GM12892 (cell line): ENCODE results near the gene PDZRN3.
A peak's percentile ranks its signal among the peaks of the same experiment; 100 is the strongest.

ENCODE experiments used
- DNase-seq: peaks from one replicate; pipeline ENCODE4 v3.0.0; 2011; ENCODE audit not compliant: insufficient read length
- FAIRE-seq: peaks from 2 replicates; lab custom pipeline; 2011; peaks lifted over from hg19 to GRCh38; lab: Jason Lieb, UNC
- POLR2A ChIP-seq: IDR thresholded peaks from 2 replicates; pipeline ENCODE4 v1.6.1; 2011; ENCODE audit warnings: low read depth, low read length, control low read depth
- POLR2AphosphoS5 ChIP-seq: IDR thresholded peaks from 2 replicates; pipeline ENCODE4 v1.6.1; 2011; ENCODE audit warnings: low read depth, low read length, control low read depth
- TAF1 ChIP-seq: IDR thresholded peaks from 2 replicates; pipeline ENCODE4 v1.6.1; 2011; ENCODE audit warnings: low read depth, mild to moderate bottlenecking, control low read depth, low read length, borderline replicate concordance

Gene PDZRN3

DNA sequence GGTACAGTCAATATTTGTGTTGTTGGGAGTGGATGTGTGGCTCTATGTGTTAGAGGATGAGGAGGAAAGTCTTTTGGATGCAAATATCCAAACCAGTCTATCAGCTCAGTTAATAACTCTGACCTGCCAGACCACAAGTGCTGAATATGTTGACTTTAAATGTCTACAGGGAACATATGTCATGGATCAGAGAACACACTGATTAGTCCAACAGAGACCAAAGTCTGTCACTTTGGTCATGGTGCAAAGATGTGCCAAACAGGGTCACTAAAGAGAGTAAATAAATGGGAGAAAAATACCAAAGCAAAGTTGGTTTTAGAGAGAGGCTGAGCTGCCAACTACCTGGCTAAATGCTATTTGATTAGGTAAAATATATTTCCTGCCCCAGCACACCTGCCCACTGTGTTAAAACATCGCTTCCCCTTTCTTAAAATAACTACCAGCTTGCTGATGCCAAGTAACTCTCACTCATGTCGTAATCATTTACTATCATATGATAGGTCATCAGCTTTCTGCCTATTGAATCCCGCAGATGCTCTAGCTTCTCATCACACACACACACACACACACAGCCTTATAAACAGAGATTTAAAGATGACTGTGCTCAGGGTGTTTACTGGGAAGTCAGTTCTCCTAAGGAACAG is 173.3 kb downstream of the PDZRN3 start:
- TF ChIP-seq POLR2A, result no peak
- TF ChIP-seq POLR2AphosphoS5, result no peak
- no peak for TF ChIP-seq TAF1
- DNase-seq (no peak), FAIRE-seq (peak; percentile 79)

DNA sequence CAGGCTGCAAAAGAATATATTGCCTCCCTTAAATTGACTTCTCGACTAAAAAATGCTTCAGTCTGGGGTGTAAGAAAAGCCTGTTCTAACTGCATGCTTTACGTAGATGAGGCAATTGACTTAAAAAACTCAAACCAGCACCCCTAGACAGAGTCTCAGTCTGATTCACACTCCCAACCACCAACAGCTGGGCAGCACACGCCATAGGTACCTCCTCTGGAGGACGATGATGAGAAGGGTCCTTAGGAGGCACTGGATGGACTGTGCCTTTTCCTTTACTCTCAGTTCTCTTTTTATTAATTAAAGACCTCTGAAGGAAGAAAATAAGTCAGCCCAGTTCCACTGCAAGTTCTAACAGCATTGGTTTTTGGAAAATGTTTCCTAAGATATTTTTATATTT is 175.0 kb downstream of the PDZRN3 start:
- FAIRE-seq (no peak), DNase-seq (no peak)
- no peak for TF ChIP-seq TAF1
- TF ChIP-seq POLR2A, result no peak
- TF ChIP-seq POLR2AphosphoS5, result no peak

DNA sequence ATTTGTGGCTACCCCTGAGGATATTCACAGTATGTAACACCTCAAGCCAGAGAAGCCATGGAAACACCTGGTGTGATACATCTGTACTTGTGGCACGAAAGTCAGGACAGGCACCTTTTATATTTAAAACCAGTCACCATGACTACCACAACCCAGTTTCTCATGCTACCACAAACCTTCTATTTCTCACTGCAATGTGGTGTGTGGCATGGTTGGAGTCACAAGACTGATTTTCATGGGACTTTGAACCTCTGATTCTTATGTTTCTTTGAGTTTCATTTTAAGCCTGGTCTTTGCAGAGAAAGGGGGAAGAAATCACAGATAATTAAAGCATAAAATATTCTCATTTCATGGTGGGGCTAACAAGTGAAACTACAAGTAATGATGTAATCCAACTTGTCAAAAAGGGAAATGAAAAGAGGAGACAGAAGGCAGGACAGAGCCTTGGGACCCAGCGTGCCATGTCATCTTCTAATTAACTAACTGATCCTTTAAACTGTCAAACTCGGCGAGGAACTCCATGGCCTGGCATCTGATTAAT is 175.9 kb downstream of the PDZRN3 start:
- TF ChIP-seq POLR2A (no peak), POLR2AphosphoS5 (no peak), TAF1 (no peak)
- DNase-seq (peak; percentile 12), FAIRE-seq (peak; percentile 83)

DNA sequence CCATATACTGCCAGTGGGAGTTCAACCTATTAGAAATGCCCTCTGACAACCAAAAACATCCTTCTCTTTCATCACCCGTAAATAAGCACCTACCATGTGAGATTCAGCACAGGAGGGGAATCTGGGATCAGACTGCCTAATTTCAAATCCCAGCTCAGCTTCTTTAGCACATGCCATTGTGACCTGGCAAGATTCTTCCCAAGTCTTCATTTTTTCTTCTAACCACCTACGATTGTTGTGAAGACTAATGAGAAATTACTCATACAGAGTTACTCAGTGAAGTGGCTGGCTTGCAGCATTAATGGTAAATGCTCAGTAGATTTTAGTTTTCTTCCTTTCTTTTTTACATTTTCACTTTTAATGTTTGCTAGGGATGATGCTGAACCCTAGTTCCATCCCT is 176.7 kb downstream of the PDZRN3 start:
- no peak for DNase-seq
- TF ChIP-seq POLR2A (no peak), TAF1 (no peak), POLR2AphosphoS5 (no peak)
- peak; percentile 42 for FAIRE-seq

DNA sequence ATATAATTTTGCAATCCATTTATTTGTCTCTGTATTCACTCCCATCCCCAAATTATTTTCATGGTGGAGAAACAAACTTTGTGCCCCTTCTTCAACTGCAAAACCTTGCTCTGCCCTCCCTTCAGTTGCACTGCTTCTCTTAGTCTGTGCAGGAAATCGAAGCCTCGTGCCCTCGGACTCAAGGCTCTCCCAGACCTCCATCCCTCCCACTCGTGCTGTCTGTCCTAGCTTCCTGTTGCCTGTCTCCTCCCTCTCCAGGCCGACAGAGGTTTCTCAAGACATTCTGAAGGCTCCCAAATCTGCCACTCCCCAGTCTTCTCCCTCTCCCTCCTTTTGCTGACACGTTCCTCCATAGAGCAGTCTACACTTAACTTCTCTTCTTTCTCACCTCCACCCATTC is 177.6 kb downstream of the PDZRN3 start:
- FAIRE-seq, result peak; percentile 74
- no peak for TF ChIP-seq POLR2A
- no peak for TF ChIP-seq TAF1
- no peak for TF ChIP-seq POLR2AphosphoS5
- DNase-seq, result no peak

DNA sequence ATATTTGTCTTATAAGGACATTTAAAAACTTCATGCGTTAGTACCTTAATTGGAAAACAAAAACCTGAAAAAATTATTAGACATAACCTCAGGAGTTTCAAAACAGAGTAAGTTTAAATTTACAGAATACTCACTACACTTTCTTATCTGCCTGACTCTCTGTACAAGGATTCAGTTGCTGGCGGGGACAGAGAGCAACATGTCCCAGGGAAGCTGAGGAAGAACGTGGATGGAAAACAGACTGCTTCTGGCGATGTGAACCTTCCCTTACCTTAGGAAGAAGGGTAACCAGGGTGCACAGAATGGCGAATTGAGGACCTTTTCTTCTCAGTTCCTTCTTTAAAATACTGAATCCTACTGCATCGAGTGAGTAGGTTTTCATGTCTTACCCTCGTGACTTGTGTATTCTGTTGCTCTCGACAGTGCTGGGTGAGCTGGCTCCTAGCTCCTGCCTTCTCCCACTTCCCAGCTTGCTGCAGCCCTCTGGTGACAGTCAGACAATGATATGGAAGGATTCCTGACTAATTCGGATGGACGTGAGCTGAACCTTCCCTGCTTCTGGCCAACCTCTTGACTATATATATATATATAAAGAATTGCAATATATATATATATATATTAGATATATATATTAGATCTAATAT is 178.2 kb downstream of the PDZRN3 start:
- FAIRE-seq, result peak; percentile 60
- DNase-seq, result no peak
- no peak for TF ChIP-seq POLR2A
- no peak for TF ChIP-seq POLR2AphosphoS5
- TF ChIP-seq TAF1, result no peak

DNA sequence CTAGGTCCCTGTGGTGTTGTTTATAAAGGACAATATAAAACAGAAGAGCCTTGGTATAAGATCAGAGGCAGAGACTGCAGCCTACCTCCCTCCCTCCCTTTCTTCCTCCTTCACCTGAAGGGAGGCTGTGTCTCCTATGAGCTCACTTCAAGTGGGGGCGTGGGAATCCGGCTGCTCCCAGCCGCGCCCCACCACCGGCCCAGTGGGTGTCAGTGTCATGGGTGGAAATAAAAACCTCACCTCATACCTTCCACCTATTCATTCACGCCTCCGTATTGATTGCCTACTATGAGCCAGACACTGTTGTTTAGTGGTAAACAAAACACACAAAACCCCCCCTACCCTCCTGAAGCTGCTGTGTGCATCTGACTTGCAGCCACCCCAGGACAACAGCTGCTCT is 181.9 kb downstream of the PDZRN3 start:
- TF ChIP-seq TAF1 (no peak), POLR2AphosphoS5 (no peak), POLR2A (no peak)
- no peak for DNase-seq
- FAIRE-seq, result no peak

DNA sequence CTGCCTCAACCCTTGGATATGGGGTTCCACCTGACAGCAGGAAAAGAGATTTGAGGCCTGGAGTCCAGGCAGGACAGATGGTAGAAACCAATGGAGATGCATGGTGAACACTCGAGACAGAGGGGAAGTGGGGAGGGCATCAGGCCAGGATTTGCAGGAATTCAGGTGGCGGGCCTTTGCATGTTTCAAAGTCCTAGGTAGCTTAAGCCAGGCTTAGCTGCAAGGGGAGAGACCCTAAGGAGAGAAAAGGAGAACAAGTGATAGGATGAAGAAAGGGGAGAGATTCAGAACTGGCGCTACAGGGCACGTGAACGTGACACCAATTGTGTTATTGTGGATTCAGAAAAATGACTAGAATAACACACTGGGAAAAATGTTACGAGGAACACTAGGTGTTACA is 182.6 kb downstream of the PDZRN3 start:
- TF ChIP-seq POLR2AphosphoS5 (no peak), POLR2A (no peak), TAF1 (no peak)
- FAIRE-seq, result no peak
- DNase-seq, result no peak

DNA sequence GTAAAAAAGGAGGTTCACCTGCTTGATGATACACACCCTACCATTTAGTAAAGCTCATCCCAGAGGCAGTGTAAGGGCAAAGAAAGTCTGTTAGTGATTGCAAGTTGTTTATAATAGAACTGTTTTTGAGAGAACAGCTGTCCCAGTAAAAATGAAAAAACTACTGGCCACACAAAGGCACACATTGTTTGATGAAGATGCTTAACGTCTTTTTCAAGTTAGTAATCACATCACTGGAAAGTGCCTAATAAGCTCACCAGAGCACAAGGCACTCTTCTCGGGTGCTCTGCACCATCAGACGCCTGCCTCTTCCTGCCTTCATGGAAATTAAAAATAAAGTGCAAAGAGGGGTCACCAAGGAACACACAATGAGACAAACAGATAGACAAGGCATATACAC is 186.9 kb downstream of the PDZRN3 start:
- FAIRE-seq (no peak), DNase-seq (no peak)
- no peak for TF ChIP-seq POLR2AphosphoS5
- no peak for TF ChIP-seq TAF1
- TF ChIP-seq POLR2A, result no peak

DNA sequence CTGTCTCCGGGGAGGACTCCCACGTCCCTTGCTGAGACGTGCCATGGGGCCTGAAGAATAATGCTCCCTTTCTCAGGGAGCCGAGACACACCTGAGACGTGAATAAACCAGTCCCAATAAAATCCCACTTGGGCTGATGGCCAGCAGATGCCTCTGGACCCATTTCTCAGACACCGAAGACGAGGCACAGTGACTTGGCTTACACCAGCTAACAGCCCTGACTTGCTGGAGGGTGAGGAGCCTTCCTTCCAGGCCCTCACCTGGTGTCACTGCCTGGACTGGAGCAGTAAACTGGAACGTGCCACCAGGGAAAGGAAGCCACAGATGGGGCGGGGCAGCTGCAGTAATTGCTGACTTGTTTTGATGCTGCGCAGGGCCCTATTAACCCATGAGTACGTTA is 189.7 kb downstream of the PDZRN3 start:
- FAIRE-seq, result no peak
- TF ChIP-seq POLR2A (no peak), TAF1 (no peak), POLR2AphosphoS5 (no peak)

DNA sequence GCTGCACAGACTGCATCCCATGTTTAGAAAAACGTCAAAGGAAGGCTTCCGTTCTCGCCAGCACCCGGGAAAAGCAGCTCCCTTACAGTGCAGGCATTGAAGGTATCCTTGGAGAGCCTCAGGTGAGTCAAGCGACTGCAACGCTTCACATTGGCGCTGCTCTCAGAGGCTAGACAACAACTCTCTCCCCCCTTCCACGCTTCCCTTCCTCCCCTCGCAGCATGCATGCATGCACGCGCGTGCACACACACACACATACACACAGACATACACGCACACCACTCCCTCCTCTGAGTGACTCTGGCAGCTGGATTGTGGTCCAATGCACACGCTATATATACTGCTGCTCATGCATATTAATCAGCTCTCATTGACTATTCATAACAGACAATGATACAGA is 191.1 kb downstream of the PDZRN3 start:
- FAIRE-seq (no peak), DNase-seq (no peak)
- TF ChIP-seq POLR2A (no peak), TAF1 (no peak), POLR2AphosphoS5 (no peak)

More for the DNA sequence above, 189.7 kb downstream of the PDZRN3 start:
- no peak for DNase-seq

DNA sequence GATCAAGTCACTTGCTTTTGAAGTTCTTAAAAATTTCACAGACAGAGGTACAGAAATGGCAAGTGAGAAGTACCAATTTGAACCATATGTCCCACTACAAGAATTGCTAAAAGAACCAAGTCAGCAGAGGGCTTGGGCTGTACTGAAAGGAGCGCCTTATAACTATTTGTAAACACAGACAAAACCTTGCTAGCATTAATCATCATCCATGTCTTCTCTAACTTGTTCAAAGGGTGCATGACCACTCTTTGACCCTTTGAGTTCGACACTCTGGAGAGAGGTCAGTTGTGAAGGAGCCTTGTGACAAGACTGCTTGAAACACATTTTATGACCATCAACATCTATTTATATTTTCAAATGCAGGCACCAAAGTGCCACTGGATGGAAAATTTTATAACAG is 191.7 kb downstream of the PDZRN3 start:
- no peak for TF ChIP-seq POLR2A
- no peak for TF ChIP-seq TAF1
- no peak for TF ChIP-seq POLR2AphosphoS5
- no peak for DNase-seq
- no peak for FAIRE-seq

DNA sequence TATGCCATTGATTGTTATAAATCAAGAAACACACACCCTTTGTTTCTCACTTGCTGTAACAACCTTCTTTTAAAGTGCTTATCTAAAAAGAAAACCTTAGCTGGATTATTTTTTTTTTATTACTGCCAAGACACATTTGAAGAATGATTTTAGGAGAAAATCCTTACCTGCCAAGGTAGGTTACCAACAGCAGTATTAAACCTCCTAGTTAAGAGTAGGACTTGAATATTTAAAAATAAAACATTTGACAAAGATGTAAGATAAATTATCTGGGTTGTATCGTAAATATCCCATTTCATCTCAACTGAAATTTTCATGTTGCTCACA is 192.1 kb downstream of the PDZRN3 start:
- DNase-seq (no peak), FAIRE-seq (no peak)
- no peak for TF ChIP-seq TAF1
- no peak for TF ChIP-seq POLR2A
- TF ChIP-seq POLR2AphosphoS5, result no peak
